GM23338 (cell line): ENCODE data around the gene PGP. TPM values are rescaled to one million over a fixed set of nuclear protein-coding genes. Genes with fewer than 3 reads are reported as not detected.

Experiments
- ATAC-seq: fragments of 200-7000 bp; cut with Tn5 transposase; 3 replicates; pipeline ENCODE4 v1.9.1; 2020
- DNase-seq: peaks from one replicate; pipeline ENCODE4 v3.0.0-alpha.2; 2015; ENCODE audit warnings: low spot score
- H2AFZ ChIP-seq: fragments of 200-600 bp; sonication (generic); 2 replicates; pipeline ENCODE4 v1.8.0; 2016; ENCODE audit warnings: antibody characterized with exemption, mild to moderate bottlenecking, moderate library complexity
- H3F3A ChIP-seq: fragments of 200-600 bp; sonication (generic); replicated peaks from 2 replicates; pipeline ENCODE4 v1.8.0; 2017; ENCODE audit warnings: antibody characterized with exemption, mixed run types, low read depth
- H3K27ac ChIP-seq: fragments of 200-600 bp; sonication (generic); 2 replicates; pipeline ENCODE4 v1.6.1; 2016; ENCODE audit warnings: low read depth
- H3K27me3 ChIP-seq: fragments of 200-600 bp; sonication (generic); 2 replicates; pipeline ENCODE4 v1.8.0; 2016; ENCODE audit warnings: mild to moderate bottlenecking, mixed run types, moderate library complexity; ENCODE audit not compliant: insufficient read depth
- H3K36me3 ChIP-seq: fragments of 200-600 bp; sonication (generic); 2 replicates; pipeline ENCODE4 v1.8.0; 2016; ENCODE audit warnings: mild to moderate bottlenecking; ENCODE audit not compliant: insufficient read depth
- H3K4me1 ChIP-seq: fragments of 200-600 bp; sonication (generic); 2 replicates; pipeline ENCODE4 v1.8.0; 2016; ENCODE audit warnings: mild to moderate bottlenecking, moderate library complexity; ENCODE audit not compliant: insufficient read depth
- H3K4me2 ChIP-seq: fragments of 200-600 bp; sonication (generic); 2 replicates; pipeline ENCODE4 v1.7.1; 2017; ENCODE audit warnings: mixed run types
- H3K4me3 ChIP-seq: fragments of 200-600 bp; sonication (generic); 2 replicates; pipeline ENCODE4 v1.6.1; 2016; ENCODE audit warnings: mixed run types
- H3K79me2 ChIP-seq: fragments of 200-600 bp; sonication (generic); replicated peaks from 2 replicates; pipeline ENCODE4 v1.8.0; 2017; ENCODE audit warnings: mild to moderate bottlenecking; ENCODE audit not compliant: insufficient read depth
- H3K9me2 ChIP-seq: fragments of 200-600 bp; sonication (generic); 2 replicates; pipeline ENCODE4 v1.8.0; 2017; ENCODE audit not compliant: insufficient read depth
- H4K20me1 ChIP-seq: fragments of 200-600 bp; sonication (generic); replicated peaks from 2 replicates; pipeline ENCODE4 v1.8.0; 2017; ENCODE audit warnings: mild to moderate bottlenecking; ENCODE audit not compliant: insufficient read depth
- H3K27ac Mint-ChIP-seq: 2 replicates; pipeline ENCODE4 v1.8.0; 2020; ENCODE audit warnings: inconsistent platforms, mild to moderate bottlenecking, moderate library complexity, mixed read lengths
- H3K27me3 Mint-ChIP-seq: 3 replicates; pipeline ENCODE4 v1.8.0; 2022; ENCODE audit warnings: low read depth, mild to moderate bottlenecking, moderate library complexity, mixed read lengths, inconsistent platforms; ENCODE audit not compliant: insufficient read depth, poor library complexity
- H3K36me3 Mint-ChIP-seq: 3 replicates; pipeline ENCODE4 v1.8.0; 2021; ENCODE audit warnings: low read depth, mild to moderate bottlenecking, inconsistent platforms, moderate library complexity, mixed read lengths
- H3K4me1 Mint-ChIP-seq: 3 replicates; pipeline ENCODE4 v1.8.0; 2020; ENCODE audit warnings: mild to moderate bottlenecking, inconsistent platforms, mixed read lengths
- H3K4me3 Mint-ChIP-seq: 3 replicates; pipeline ENCODE4 v1.8.0; 2021; ENCODE audit warnings: moderate library complexity, mild to moderate bottlenecking, inconsistent platforms, mixed read lengths
- H3K9me3 Mint-ChIP-seq: 3 replicates; pipeline ENCODE4 v1.8.0; 2020; ENCODE audit warnings: moderate library complexity, mild to moderate bottlenecking, inconsistent platforms, mixed read lengths
- CREB1 ChIP-seq: fragments of 250-450 bp; sonication (Bioruptor Pico); IDR thresholded peaks from 2 replicates; pipeline ENCODE4 v1.5.0; 2020; ENCODE audit warnings: low read depth, mild to moderate bottlenecking, moderate library complexity
- CTCF ChIP-seq, 2 experiments: fragments of 200-600 bp in 1 of 2; sonication (generic) in 1 of 2; conservative IDR thresholded peaks; 2 replicates each; pipeline versions ENCODE4 v1.5.1 to v1.6.1; 2016 to 2017; ENCODE audit warnings: antibody characterized with exemption in 2 of 2, low read depth in 2 of 2, mild to moderate bottlenecking in 2 of 2, moderate library complexity in 1 of 2
- EZH2 ChIP-seq: fragments of 200-600 bp; sonication (generic); IDR thresholded peaks from one replicate; pipeline ENCODE4 v1.8.0; 2017; ENCODE audit warnings: antibody characterized with exemption, mild to moderate bottlenecking, low read depth; ENCODE audit not compliant: unreplicated experiment
- EZH2phosphoT487 ChIP-seq: fragments of 200-600 bp; sonication (generic); IDR thresholded peaks from one replicate; pipeline ENCODE4 v1.8.1; 2018; ENCODE audit warnings: antibody characterized with exemption; ENCODE audit not compliant: unreplicated experiment
- JUNB ChIP-seq: IDR thresholded peaks from one replicate; pipeline ENCODE4 v1.6.1; 2016; ENCODE audit warnings: antibody characterized with exemption; ENCODE audit not compliant: unreplicated experiment
- NANOG ChIP-seq: IDR thresholded peaks from 2 replicates; pipeline ENCODE4 v1.6.1; 2016; ENCODE audit warnings: antibody characterized with exemption, borderline replicate concordance
- POLR2AphosphoS5 ChIP-seq: IDR thresholded peaks from 2 replicates; pipeline ENCODE4 v1.6.1; 2016; ENCODE audit warnings: antibody characterized with exemption, low read depth
- STAT1 ChIP-seq: IDR thresholded peaks from one replicate; pipeline ENCODE4 v1.6.1; 2016; ENCODE audit warnings: antibody characterized with exemption; ENCODE audit not compliant: unreplicated experiment
- ZNF114 ChIP-seq: fragments of 250-450 bp; sonication (Bioruptor Pico); IDR thresholded peaks from 2 replicates; pipeline ENCODE4 v1.5.0; 2020; ENCODE audit warnings: mild to moderate bottlenecking, moderate library complexity
- ZNF331 ChIP-seq: fragments of 250-450 bp; sonication (Bioruptor Pico); IDR thresholded peaks from 2 replicates; pipeline ENCODE4 v1.5.0; 2020; ENCODE audit warnings: low read depth, mild to moderate bottlenecking, moderate library complexity
- polyA plus RNA-seq: library from polyadenylated mRNA; unstranded; fragments of >200 nt; fragmentation: Nextera tagmentation; extraction: Ambion mirVana; gene quantifications from 2 replicates; pipeline ENCODE4 v1.2.1, GENCODE V29; 2016
- total RNA-seq: library from RNA; depleted of rRNA; stranded (reverse); fragments of >200 nt; shearing (Covaris generic); gene quantifications from 2 replicates; pipeline ENCODE4 v1.2.3, GENCODE V29; 2014
- TF ChIP-seq, protein P1 (sequence below): IDR thresholded peaks from 2 replicates; pipeline ENCODE4 v1.6.1; 2016; ENCODE audit warnings: antibody characterized with exemption
- TF ChIP-seq, protein P2 (sequence below): fragments of 250-450 bp; sonication (Bioruptor Pico); IDR thresholded peaks from 2 replicates; pipeline ENCODE4 v1.5.0; 2020; ENCODE audit warnings: mild to moderate bottlenecking, moderate library complexity
- TF ChIP-seq, protein P3 (sequence below): IDR thresholded peaks from one replicate; pipeline ENCODE4 v1.6.1; 2018; ENCODE audit warnings: antibody characterized with exemption; ENCODE audit not compliant: unreplicated experiment

The PGP gene
- total and polyA plus RNA-seq, 2 experiments from 2014 or later: 44.4 to 80.3 TPM

DNA sequence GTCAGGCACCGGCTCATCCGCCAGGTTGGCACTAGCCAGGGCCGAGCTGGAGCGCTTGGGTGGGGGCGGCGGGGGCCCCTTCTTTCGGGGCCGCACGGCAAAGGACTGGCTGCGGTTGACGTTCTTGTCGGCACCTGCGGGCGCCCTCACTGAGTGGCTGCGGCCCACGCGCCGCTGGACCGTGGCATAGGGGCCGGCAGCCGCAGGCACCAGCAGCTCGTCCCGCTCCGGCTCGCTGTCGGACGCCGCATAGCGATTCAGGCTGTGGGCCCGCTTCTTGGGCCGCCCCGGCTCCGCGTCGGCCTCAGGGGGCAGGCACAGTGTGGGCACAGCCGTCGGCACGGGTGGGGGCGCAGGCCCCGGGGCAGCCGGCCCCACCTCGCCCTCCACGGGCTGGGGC lies 34.2 kb downstream of the PGP start:
- Mint-ChIP-seq H3K36me3 (peaks cover 12% of the 10 kb centered on the region), H3K4me1 (peaks cover 6% of the 10 kb centered on the region), H3K27me3 (peaks cover 20% of the 10 kb centered on the region), H3K27ac (no peak overlapping the region), H3K9me3 (no peaks in the 10 kb centered on the region), H3K4me3 (no peak overlapping the region)
- DNase-seq (no peak), ATAC-seq (peak; percentile 3; the same call in 2 of the 3 replicates)
- Histone ChIP-seq H3K27me3 (no peaks in the 10 kb centered on the region), H3K4me3 (no peak overlapping the region), H3K4me1 (no peaks in the 10 kb centered on the region), H3F3A (0 out of 2 replicates have a peak, but pooled peaks cover 18% of the 10 kb centered on the region), H3K79me2 (no peaks in the 10 kb centered on the region), H3K9me2 (no peaks in the 10 kb centered on the region), H3K4me2 (no peak overlapping the region), H3K27ac (no peak overlapping the region), H4K20me1 (no peaks in the 10 kb centered on the region; the same call in 1 of the 2 replicates), H2AFZ (no peak overlapping the region), H3K36me3 (no peaks in the 10 kb centered on the region)
- TF ChIP-seq, protein P1, sequence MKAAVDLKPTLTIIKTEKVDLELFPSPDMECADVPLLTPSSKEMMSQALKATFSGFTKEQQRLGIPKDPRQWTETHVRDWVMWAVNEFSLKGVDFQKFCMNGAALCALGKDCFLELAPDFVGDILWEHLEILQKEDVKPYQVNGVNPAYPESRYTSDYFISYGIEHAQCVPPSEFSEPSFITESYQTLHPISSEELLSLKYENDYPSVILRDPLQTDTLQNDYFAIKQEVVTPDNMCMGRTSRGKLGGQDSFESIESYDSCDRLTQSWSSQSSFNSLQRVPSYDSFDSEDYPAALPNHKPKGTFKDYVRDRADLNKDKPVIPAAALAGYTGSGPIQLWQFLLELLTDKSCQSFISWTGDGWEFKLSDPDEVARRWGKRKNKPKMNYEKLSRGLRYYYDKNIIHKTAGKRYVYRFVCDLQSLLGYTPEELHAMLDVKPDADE: no peak
- TF ChIP-seq JUNB (no peak), EZH2phosphoT487 (no peak), ZNF331 (no peak), ZNF114 (CRISPR knock-in tag) (no peak), CREB1 (no peak), POLR2AphosphoS5 (no peak), NANOG (no peak), CTCF (conservative IDR thresholded peaks at IDR 0.05; ENCODE audit: low read depth in 2 of 2) (no peak), STAT1 (no peak), EZH2 (no peak)
- TF ChIP-seq, protein P2, sequence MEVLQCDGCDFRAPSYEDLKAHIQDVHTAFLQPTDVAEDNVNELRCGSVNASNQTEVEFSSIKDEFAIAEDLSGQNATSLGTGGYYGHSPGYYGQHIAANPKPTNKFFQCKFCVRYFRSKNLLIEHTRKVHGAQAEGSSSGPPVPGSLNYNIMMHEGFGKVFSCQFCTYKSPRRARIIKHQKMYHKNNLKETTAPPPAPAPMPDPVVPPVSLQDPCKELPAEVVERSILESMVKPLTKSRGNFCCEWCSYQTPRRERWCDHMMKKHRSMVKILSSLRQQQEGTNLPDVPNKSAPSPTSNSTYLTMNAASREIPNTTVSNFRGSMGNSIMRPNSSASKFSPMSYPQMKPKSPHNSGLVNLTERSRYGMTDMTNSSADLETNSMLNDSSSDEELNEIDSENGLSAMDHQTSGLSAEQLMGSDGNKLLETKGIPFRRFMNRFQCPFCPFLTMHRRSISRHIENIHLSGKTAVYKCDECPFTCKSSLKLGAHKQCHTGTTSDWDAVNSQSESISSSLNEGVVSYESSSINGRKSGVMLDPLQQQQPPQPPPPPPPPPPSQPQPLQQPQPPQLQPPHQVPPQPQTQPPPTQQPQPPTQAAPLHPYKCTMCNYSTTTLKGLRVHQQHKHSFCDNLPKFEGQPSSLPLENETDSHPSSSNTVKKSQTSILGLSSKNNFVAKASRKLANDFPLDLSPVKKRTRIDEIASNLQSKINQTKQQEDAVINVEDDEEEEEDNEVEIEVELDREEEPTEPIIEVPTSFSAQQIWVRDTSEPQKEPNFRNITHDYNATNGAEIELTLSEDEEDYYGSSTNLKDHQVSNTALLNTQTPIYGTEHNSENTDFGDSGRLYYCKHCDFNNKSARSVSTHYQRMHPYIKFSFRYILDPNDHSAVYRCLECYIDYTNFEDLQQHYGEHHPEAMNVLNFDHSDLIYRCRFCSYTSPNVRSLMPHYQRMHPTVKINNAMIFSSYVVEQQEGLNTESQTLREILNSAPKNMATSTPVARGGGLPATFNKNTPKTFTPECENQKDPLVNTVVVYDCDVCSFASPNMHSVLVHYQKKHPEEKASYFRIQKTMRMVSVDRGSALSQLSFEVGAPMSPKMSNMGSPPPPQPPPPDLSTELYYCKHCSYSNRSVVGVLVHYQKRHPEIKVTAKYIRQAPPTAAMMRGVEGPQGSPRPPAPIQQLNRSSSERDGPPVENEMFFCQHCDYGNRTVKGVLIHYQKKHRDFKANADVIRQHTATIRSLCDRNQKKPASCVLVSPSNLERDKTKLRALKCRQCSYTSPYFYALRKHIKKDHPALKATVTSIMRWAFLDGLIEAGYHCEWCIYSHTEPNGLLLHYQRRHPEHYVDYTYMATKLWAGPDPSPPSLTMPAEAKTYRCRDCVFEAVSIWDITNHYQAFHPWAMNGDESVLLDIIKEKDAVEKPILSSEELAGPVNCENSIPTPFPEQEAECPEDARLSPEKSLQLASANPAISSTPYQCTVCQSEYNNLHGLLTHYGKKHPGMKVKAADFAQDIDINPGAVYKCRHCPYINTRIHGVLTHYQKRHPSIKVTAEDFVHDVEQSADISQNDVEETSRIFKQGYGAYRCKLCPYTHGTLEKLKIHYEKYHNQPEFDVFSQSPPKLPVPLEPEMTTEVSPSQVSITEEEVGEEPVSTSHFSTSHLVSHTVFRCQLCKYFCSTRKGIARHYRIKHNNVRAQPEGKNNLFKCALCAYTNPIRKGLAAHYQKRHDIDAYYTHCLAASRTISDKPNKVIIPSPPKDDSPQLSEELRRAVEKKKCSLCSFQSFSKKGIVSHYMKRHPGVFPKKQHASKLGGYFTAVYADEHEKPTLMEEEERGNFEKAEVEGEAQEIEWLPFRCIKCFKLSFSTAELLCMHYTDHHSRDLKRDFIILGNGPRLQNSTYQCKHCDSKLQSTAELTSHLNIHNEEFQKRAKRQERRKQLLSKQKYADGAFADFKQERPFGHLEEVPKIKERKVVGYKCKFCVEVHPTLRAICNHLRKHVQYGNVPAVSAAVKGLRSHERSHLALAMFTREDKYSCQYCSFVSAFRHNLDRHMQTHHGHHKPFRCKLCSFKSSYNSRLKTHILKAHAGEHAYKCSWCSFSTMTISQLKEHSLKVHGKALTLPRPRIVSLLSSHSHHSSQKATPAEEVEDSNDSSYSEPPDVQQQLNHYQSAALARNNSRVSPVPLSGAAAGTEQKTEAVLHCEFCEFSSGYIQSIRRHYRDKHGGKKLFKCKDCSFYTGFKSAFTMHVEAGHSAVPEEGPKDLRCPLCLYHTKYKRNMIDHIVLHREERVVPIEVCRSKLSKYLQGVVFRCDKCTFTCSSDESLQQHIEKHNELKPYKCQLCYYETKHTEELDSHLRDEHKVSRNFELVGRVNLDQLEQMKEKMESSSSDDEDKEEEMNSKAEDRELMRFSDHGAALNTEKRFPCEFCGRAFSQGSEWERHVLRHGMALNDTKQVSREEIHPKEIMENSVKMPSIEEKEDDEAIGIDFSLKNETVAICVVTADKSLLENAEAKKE: no peak
- TF ChIP-seq, protein P3, sequence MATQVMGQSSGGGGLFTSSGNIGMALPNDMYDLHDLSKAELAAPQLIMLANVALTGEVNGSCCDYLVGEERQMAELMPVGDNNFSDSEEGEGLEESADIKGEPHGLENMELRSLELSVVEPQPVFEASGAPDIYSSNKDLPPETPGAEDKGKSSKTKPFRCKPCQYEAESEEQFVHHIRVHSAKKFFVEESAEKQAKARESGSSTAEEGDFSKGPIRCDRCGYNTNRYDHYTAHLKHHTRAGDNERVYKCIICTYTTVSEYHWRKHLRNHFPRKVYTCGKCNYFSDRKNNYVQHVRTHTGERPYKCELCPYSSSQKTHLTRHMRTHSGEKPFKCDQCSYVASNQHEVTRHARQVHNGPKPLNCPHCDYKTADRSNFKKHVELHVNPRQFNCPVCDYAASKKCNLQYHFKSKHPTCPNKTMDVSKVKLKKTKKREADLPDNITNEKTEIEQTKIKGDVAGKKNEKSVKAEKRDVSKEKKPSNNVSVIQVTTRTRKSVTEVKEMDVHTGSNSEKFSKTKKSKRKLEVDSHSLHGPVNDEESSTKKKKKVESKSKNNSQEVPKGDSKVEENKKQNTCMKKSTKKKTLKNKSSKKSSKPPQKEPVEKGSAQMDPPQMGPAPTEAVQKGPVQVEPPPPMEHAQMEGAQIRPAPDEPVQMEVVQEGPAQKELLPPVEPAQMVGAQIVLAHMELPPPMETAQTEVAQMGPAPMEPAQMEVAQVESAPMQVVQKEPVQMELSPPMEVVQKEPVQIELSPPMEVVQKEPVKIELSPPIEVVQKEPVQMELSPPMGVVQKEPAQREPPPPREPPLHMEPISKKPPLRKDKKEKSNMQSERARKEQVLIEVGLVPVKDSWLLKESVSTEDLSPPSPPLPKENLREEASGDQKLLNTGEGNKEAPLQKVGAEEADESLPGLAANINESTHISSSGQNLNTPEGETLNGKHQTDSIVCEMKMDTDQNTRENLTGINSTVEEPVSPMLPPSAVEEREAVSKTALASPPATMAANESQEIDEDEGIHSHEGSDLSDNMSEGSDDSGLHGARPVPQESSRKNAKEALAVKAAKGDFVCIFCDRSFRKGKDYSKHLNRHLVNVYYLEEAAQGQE: no peak
